Activated CD8-positive, alpha-beta T cell treated with anti-CD3 and anti-CD28 coated beads for 36 hours (primary cell): ENCODE results near the gene FAM98C. TPM values are rescaled to one million over a fixed set of nuclear protein-coding genes. Genes with fewer than 3 reads are reported as not detected.

ENCODE experiments used
- ATAC-seq: fragments of 200-7000 bp; cut with Tn5 transposase; one replicate; pipeline ENCODE4 v1.10.0; 2021; ENCODE audit warnings: mild to moderate bottlenecking, moderate library complexity
- CTCF ChIA-PET: fragments of 350-600 bp; sonication (Branson Sonifier 250); formaldehyde crosslinking; loops from one replicate; lab custom pipeline; 2021; ENCODE audit warnings: antibody characterized with exemption; lab: Charles Lee
- POLR2A ChIA-PET: fragments of 350-600 bp; sonication (Branson Sonifier 250); formaldehyde crosslinking; loops from one replicate; lab custom pipeline; 2021; ENCODE audit warnings: antibody characterized with exemption; lab: Charles Lee
- DNase-seq: peaks from one replicate; pipeline ENCODE4 v3.0.0-alpha.2; 2020
- H3K27ac Mint-ChIP-seq: one replicate; pipeline ENCODE4 v1.8.0; 2021; ENCODE audit warnings: mild to moderate bottlenecking, mixed read lengths
- H3K27me3 Mint-ChIP-seq: one replicate; pipeline ENCODE4 v1.8.0; 2021; ENCODE audit warnings: mixed read lengths
- H3K36me3 Mint-ChIP-seq: one replicate; pipeline ENCODE4 v1.8.0; 2021; ENCODE audit warnings: low read depth, mixed read lengths
- H3K4me1 Mint-ChIP-seq: one replicate; pipeline ENCODE4 v1.8.0; 2021; ENCODE audit warnings: low read depth, mixed read lengths
- H3K4me3 Mint-ChIP-seq: one replicate; pipeline ENCODE4 v1.8.0; 2021; ENCODE audit warnings: mild to moderate bottlenecking, moderate library complexity, mixed read lengths
- H3K9me3 Mint-ChIP-seq: one replicate; pipeline ENCODE4 v1.8.0; 2021; ENCODE audit warnings: mixed read lengths
- CTCF ChIP-seq: fragments of 200-600 bp; IDR thresholded peaks from one replicate; pipeline ENCODE4 v1.8.0; 2022; ENCODE audit warnings: antibody characterized with exemption, mild to moderate bottlenecking
- intact Hi-C: fragments of 100-400 bp; cut with micrococcal nuclease; formaldehyde crosslinking; loops from one replicate; pipeline ENCODE4 v1.10.0; 2022
- total RNA-seq, 2 experiments: library from RNA; stranded (reverse); gene quantifications; one replicate each; pipeline ENCODE4 v1.2.3, GENCODE V29; 2021

The FAM98C gene
- total RNA-seq, 2 experiments from 2014 or later = 11.7 to 12.5 TPM

GRCh38 chr19:38386971-38387549 lies 15.8 kb upstream of the FAM98C start:
- no peak for DNase-seq
- Mint-ChIP-seq H3K36me3 (peaks cover 31% of the 10 kb centered on the region), H3K9me3 (no peaks in the 10 kb centered on the region), H3K4me3 (peak overlapping the region; percentile 40), H3K4me1 (peaks cover 20% of the 10 kb centered on the region), H3K27ac (no peak overlapping the region), H3K27me3 (peaks cover 25% of the 10 kb centered on the region)
- ChIA-PET POLR2A (interaction anchor here (0.6 to 5.4 kb wide), 2 partner anchors 12 to 263 kb away, joined by 3 to 40 read pairs; partner anchors contain the start of gene PSMD8), CTCF (interaction anchor here (0.8 to 1.7 kb wide), 5 partner anchors 12 to 232 kb away, joined by 3 to 14 read pairs (median 4); partner anchors contain the start of genes EIF3K and FAM98C)
- ATAC-seq = no peak
- intact Hi-C loops = no loop called here
- no peak for TF ChIP-seq CTCF

- intact Hi-C loops = no loop called here
- Mint-ChIP-seq H3K9me3 (no peaks in the 10 kb centered on the region), H3K27me3 (peaks cover 25% of the 10 kb centered on the region), H3K27ac (no peak within 1 kb of the TSS), H3K36me3 (peaks cover 24% of the 10 kb centered on the region), H3K4me3 (peak within 1 kb of the TSS; percentile 68), H3K4me1 (peaks cover 20% of the 10 kb centered on the region)
- no peak for TF ChIP-seq CTCF
- ChIA-PET CTCF (interaction anchor here (0.7 to 1.7 kb wide), 6 partner anchors 12 to 247 kb away, joined by 3 to 14 read pairs (median 4); partner anchors contain the start of genes EIF3K and FAM98C), POLR2A (interaction anchor here (1.5 to 5.4 kb wide), 2 partner anchors 12 kb away, joined by 5 to 40 read pairs; partner anchors contain the start of gene PSMD8)
- ATAC-seq = peak; percentile 83
- DNase-seq = peak; percentile 91
These were observed 15.1 kb upstream of the FAM98C start, which contains the start of gene GGN for GRCh38 chr19:38387550-38388348. TSS of gene GGN (minus strand) at chr19:38388034. CDS start at chr19:38387261, 773 bp downstream.

- TF ChIP-seq CTCF = no peak
- intact Hi-C loops = no loop called here
- Mint-ChIP-seq H3K27ac (no peak within 1 kb of the TSS), H3K4me1 (peaks cover 21% of the 10 kb centered on the region), H3K27me3 (peaks cover 25% of the 10 kb centered on the region), H3K9me3 (no peaks in the 10 kb centered on the region), H3K36me3 (peaks cover 17% of the 10 kb centered on the region), H3K4me3 (peak within 1 kb of the TSS; percentile 68)
- DNase-seq (no peak), ATAC-seq (no peak)
- CTCF ChIA-PET = interaction anchor here (1.3 to 1.7 kb wide), 3 partner anchors 13 to 144 kb away, joined by 4 to 14 read pairs (median 8); partner anchors contain the start of gene FAM98C
- POLR2A ChIA-PET = interaction anchor here (1.5 to 5.4 kb wide), 2 partner anchors 11 to 13 kb away, joined by 5 to 40 read pairs; partner anchors contain the start of gene PSMD8
These were observed 14.4 kb upstream of the FAM98C start, which contains the start of gene SPRED3 for GRCh38 chr19:38388349-38389100. TSS of gene SPRED3 (plus strand) at chr19:38388697. CDS start at chr19:38390303, 1,606 bp downstream.

- H3K4me1 Mint-ChIP-seq = peaks cover 27% of the 10 kb centered on the region
- ChIA-PET CTCF (interaction anchor here (0.9 to 2.5 kb wide), 2 partner anchors 14 to 544 kb away, joined by 3 to 13 read pairs; partner anchors contain the start of gene FAM98C), POLR2A (interaction anchor here (1.5 kb wide), 1 partner anchor 10 kb away, joined by 5 read pairs; no protein-coding TSS in a partner anchor)
- DNase-seq = no peak
- no peak for ATAC-seq
- H3K27ac Mint-ChIP-seq = no peak overlapping the region
- peaks cover 28% of the 10 kb centered on the region for H3K27me3 Mint-ChIP-seq
- intact Hi-C loops = no loop called here
- no peaks in the 10 kb centered on the region for H3K9me3 Mint-ChIP-seq
- H3K4me3 Mint-ChIP-seq = peak overlapping the region; percentile 24
- peaks cover 12% of the 10 kb centered on the region for H3K36me3 Mint-ChIP-seq
- no peak for TF ChIP-seq CTCF
These were observed 13.6 kb upstream of the FAM98C start for GRCh38 chr19:38389101-38389925.
